IPS-11a (cell line): Measurements from ENCODE around the gene SOX9.
"Not testable (repeated sequence)": the region's sequence is repeated elsewhere in the genome, so short reads cannot be mapped to it uniquely, and the experiment has no call there.

Source experiments
- H3K4me3 ChIP-seq: one replicate; pipeline ENCODE4 v1.5.1; 2013; ENCODE audit warnings: low read depth, low read length, control low read depth

The SOX9 gene

DNA sequence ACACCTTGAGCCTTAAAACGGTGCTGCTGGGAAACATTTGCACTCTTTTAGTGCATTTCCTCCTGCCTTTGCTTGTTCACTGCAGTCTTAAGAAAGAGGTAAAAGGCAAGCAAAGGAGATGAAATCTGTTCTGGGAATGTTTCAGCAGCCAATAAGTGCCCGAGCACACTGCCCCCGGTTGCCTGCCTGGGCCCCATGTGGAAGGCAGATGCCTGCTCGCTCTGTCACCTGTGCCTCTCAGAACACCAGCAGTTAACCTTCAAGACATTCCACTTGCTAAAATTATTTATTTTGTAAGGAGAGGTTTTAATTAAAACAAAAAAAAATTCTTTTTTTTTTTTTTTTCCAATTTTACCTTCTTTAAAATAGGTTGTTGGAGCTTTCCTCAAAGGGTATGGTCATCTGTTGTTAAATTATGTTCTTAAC, 4.4 kb downstream of the SOX9 start:
- no peak overlapping the region for H3K4me3 ChIP-seq

DNA sequence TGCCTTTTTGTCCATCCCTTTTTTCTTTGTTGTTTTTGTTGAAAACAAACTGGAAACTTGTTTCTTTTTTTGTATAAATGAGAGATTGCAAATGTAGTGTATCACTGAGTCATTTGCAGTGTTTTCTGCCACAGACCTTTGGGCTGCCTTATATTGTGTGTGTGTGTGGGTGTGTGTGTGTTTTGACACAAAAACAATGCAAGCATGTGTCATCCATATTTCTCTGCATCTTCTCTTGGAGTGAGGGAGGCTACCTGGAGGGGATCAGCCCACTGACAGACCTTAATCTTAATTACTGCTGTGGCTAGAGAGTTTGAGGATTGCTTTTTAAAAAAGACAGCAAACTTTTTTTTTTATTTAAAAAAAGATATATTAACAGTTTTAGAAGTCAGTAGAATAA, 4.9 kb downstream of the SOX9 start:
- H3K4me3 ChIP-seq, result no peak overlapping the region

- H3K4me3 ChIP-seq, result no peak overlapping the region
Measured at GRCh38 chr17:72126575-72127486, 6.0 kb downstream of the SOX9 start.

GRCh38 chr17:72128039-72128438, 7.2 kb downstream of the SOX9 start:
- H3K4me3 ChIP-seq, result no peak overlapping the region

DNA sequence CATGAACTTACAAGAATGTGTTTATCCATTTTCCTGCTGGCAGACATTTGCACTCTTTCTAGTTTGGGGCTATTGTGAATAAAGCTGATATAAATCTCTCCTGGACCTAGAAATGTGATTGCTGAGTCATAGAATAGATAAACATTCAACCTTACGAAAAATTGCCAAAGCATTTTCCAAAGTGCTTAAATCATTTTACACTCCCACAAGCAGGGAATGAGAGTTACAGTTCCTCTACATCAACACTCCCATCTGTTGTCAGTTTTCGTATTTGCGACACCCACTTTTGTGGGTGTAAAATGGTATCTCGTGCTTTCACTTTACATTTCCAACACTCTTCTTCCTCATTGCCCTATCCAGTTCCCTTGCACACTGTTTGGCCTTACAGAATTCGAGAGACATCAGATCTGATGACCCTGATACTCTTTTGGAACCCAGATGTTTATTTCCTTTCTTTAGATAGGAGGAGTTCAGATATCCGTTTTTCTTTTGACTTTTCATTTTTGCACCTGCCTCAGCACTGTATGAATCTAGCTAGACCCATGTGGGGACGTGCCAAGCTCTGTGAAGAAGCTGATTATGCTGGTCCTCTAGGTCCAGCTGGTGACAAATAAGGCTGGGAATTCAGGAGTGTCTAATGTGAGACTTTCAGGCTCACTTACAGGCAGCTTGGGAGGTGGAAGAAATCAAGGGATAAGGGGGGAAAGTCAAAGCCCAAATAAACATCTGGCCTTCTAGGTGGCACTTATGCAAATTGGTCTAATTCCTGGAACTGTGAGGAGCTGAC, 14.0 kb downstream of the SOX9 start:
- H3K4me3 ChIP-seq, result no peak overlapping the region

DNA sequence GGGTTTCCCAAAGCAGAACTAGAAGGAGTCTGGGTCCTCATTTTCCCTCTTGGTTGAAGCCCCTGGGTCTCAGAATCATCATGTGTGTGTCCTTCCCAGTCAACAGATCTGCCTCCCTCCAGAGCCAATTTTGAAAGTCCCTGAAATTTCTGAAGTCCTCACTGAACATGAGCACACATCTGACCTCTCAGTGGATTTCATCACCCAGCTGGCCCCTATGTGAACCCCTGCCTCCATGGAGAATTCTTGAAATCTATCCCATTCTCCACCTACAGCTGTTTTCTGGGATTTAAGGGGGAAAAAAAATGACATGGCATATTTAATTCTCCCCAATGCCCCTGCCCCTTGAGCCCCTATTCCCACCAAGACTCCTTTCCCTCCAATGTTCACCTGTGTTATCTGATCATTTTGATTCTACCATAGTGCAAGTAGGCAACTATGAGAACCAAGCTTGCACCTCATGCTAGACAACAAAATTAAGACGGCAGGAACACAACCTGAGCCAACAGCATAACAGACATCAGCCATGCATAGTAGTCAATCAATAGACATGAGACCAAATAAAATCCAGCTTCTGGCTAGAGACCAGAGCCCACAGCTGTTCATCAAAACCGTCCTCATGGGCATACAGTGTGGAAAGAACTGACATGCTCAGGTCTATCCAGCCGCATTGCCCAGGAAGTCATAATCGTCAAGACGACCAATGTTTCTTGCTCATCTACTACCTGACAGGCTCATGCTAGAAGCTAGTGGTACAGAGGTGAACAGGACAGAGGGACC, 14.9 kb downstream of the SOX9 start:
- no peak overlapping the region for H3K4me3 ChIP-seq

- no peak overlapping the region for H3K4me3 ChIP-seq
Measured at GRCh38 chr17:72136692-72137091, 15.9 kb downstream of the SOX9 start.

GRCh38 chr17:72137161-72137560, 16.3 kb downstream of the SOX9 start:
- no peak overlapping the region for H3K4me3 ChIP-seq

DNA sequence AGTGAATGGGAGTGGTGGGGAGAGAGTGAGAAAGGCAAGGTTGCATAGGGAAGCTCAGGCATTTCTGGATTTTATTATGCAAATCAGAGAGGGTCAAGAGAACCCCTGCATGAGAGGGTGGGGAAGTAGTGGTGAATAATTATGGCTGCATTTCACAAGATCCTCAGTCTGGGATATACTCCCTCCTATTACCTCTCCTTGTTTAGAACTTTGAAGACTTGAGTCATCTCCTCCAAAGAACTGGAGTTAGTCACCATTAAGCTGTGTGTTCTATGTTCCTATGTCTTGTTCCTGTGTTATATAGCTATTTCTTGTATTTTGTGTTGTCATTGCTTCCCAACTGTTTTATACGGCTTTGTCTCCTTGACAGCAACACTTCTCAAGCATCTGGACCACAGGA, 18.4 kb downstream of the SOX9 start:
- H3K4me3 ChIP-seq, result no peak overlapping the region

DNA sequence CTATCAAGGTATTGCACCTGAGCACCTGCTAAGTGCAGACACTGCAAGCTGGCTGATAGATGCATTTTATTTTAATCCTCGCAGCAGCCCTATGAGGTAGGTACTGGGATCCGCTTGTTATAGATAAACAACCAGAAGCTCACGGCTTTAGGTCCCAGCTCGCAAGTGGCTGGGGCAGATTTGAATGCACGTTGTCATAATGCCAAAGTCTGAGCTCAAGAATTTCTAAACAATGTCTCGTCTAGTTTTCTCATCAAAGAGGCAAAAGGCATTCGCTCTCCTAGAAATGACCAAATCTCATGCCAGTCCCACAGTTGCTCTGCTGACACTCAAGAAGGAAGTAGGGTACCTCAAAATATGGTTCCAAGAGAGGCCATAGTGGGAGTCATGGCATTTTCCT, 20.5 kb downstream of the SOX9 start:
- no peak overlapping the region for H3K4me3 ChIP-seq

- not testable (repeated sequence) for H3K4me3 ChIP-seq
Measured at GRCh38 chr17:72142097-72142496, 21.3 kb downstream of the SOX9 start.

GRCh38 chr17:72142614-72143013, 21.8 kb downstream of the SOX9 start:
- H3K4me3 ChIP-seq, result no peak overlapping the region

- no peak overlapping the region for H3K4me3 ChIP-seq
Measured at GRCh38 chr17:72143245-72143644, 22.4 kb downstream of the SOX9 start.

DNA sequence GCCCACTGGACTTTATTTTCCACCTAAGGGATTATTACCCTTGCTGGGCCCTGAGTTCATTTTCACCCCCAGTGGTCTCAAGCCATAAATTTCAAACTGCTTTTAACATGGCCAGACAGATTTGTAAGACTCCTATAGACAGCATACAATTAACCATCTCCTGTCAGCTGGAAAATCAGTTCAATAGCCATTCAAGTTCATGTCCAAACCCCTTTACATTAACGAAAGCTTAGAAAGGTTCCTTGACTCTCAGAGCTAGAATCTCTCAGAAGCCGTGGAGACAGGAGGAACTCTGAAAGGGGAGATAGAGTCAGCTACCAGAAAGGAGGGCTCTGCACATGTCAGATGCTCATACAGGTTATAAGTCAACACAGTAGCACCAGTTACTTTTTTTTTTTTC, 23.3 kb downstream of the SOX9 start:
- H3K4me3 ChIP-seq, result no peak overlapping the region

- no peak overlapping the region for H3K4me3 ChIP-seq
Measured at GRCh38 chr17:72145562-72145961, 24.7 kb downstream of the SOX9 start.

DNA sequence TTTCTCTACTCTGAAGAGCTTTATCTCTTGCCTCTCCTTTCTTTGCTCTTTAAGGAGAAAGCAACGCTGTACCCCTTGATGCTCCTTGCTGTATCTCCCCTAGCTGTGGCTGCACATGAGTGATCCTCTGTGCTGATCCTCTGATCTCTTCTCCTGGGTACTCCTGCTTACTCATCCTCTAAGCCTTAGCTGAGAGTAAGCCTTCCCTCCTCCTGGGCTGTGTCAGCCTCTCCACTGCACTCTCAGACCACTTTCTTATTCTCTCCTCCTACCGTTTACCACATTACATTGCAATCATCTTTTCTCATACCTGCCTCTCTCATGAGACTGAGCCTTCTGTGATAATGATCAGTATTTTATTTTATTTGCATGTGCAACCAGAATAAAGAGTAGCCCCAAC, 25.1 kb downstream of the SOX9 start:
- H3K4me3 ChIP-seq, result no peak overlapping the region

DNA sequence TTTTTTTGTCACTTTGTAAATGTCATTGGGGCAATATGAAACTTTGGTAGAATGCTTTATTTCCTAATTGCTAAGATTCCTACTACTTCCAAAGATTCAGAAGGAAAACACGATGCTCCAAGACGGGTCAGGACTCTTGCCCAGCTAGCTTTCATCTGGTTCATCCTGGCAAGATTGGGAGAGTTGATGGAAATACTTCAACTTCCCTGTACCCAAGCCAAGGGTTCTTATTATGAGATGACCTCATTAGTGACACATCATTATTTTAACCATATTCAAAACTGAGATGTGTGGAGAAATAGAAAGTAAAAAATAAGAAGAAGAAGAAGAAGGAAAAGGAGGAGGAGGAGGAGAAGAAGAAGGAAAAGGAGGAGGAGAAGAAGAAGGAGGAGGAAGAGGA, 25.6 kb downstream of the SOX9 start:
- H3K4me3 ChIP-seq, result no peak overlapping the region

- no peak overlapping the region for H3K4me3 ChIP-seq
Measured at GRCh38 chr17:72150632-72151460, 30.0 kb downstream of the SOX9 start.

- no peak overlapping the region for H3K4me3 ChIP-seq
Measured at GRCh38 chr17:72151565-72152386, 31.0 kb downstream of the SOX9 start.
